Occipital lobe (tissue), 2 donors: ENCODE results near the gene CLSTN2. TPM values are rescaled to one million over a fixed set of nuclear protein-coding genes. Genes with fewer than 3 reads are reported as not detected.

ENCODE experiments used
- DNase-seq: peaks from one replicate; lab custom pipeline; 2025; lab: John Stamatoyannopoulos, UW
- total RNA-seq: library from RNA; depleted of rRNA; stranded (reverse); fragments of >200 nt; gene quantifications from one replicate; pipeline ENCODE4 v1.2.3, GENCODE V29; 2014

Gene CLSTN2
- total RNA-seq, 1 donor from 2014 or later = 10.3 TPM

DNA sequence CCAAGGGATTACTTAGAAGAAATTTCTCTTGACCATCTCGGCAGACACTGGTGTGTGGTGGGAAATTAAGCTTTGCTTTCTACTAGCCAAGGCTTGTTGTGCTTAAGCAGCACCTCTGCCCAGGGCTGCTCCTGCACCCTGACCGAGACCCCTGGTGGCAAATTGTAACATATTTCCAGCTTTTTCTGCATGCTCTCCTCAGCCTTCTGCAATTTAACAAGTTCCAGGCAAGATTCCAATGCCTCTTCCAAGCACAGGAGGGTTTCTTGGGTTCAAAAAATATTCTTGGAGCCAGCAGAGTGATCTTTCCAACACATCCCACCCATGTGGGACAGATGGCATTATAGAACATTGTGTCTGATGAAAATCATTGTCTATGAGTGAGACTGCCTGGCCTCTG is 210.5 kb downstream of the CLSTN2 start:
- no peak for DNase-seq

DNA sequence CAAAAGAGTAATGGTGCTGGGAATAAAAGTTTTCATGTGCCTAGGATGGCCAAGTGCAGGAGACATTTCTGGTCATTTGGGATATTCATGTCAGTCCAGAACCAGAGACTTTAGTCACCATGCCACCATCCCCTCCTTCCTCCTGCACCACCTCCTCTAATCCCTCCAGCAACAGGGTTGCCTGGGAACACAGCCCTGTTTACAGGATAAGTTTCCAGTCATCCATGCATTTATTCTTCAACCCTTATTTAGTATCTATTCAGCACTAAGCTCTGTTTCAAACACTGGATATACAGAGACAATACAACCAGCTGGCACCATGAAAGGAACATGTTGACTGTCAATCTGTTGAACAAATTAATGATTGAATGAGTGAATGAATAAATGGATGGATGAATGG is 211.7 kb downstream of the CLSTN2 start:
- no peak for DNase-seq

DNA sequence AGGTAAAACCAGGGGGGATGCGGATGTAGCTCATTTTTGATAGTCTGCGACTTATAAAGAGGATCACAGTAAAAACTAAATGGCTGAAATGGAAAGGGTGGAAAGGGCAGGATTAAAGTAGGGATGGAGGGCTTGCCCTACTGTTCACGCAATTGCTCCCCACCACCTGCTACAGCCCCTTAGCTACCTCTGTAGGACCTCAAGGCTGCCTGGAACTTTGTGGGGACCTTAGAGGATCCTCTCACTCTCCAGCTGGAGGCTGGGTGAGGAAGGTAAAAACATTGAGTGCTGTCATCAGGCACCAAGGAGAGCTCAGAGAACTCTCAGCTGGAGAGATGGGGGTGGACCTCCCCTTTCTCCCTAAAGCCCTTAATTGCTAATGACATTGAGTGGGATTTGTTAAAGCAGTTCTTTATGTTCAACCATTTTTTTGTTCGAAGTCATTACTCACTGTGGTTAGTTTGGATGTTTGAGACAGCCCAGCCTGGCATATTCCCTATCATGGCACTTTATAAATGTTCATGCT is 213.0 kb downstream of the CLSTN2 start:
- no peak for DNase-seq

DNA sequence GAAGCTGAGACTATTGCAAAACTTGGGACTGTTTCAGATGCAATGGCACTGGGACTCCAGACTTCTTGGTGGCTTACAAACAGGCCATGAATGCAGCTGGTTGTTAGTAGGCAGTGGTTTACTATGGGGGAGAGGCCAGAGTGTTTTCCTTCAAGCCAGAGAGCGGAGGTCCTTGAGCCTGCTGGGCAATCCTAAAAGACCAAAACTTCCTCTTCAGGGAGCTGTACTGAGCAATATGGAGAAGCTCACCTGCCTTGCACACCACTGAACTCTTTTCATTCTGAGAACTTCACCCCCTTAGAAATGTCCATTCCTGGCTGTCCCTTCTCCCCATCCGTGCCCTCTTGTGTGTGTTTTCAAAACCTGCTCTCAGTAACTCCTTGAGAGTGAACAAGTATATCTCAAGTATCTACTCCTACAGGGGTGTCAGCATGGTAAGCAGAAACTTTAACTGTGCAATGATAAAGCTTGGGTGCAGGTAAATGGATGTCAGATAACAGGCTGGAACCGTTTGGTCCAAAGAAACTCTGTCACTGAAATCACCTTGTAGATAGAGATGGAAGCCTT is 213.9 kb downstream of the CLSTN2 start:
- DNase-seq = no peak

DNA sequence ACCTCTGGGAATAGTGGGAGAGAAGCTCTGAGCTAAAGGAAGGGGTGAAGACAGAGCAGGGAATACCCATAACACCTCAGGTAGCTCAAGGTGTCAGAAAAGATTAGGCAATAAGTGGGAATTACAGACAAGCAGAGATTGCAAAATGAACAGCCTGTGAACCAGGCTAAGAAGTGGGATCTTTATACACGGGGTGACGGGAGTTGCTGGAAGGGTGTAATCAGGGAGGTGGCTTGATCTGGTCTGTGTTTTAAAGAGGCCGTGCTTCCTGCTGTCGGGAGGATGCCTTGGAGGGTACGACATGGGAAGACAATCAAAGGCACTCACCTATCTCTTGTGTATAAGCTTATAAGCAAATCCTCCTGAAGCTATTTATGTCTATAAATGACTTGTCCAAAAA is 216.3 kb downstream of the CLSTN2 start:
- DNase-seq = no peak

DNA sequence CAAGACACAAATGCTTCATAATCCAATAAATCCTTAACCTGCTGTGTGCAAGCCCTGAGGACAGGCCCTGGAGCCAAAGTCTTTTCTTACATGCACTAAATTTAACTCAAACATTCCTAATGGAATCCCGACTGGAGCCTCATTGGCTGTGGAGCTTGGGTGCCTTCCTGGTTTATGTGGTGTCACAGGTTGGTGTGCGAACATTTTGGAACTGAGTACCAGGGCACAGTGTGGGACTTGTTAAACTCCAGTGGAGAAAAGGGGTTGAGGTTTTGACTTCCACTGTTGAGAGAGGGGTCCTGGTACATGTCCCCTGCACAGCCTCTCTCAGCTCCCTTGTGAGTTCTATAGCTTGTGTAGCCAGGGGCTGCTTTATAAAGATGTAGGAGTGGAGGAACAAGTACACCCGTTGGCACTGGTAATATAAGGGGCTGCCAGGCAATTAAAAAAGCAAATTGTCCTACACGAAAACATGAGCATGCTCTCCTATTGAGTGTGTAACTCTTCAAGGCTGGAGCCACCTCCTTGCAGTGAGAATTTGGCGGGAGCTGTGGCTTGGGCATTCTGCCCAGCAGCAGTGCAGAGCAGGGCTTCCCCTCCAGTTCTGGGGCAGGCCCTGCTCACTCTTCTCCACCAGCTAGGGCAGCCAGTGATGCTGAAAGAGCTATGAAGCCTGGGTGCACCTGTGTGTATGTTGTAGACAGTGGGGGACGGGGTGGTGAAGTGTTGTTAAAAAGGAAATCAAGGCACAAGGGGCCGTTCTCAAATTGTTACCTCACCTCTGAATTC is 218.1 kb downstream of the CLSTN2 start:
- no peak for DNase-seq

DNA sequence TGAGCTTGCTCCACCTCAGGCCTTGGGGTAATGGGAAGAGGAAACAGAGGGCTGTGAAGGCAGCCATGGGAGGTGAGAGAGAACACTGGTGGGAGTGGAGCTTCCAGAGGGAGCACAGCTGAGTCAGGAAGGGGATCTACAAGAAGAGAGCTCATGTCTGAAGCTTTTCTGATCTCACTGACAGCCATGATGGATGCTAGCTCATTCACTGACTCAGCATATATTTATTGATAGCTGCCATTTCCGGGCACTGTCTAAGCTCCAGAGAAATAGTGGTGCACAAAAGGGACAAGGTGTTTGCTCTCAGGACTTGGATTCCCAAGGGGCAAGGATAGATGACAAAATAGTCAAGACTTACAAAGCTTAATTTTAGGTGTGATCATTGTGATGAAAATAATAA is 218.8 kb downstream of the CLSTN2 start:
- DNase-seq = no peak

DNA sequence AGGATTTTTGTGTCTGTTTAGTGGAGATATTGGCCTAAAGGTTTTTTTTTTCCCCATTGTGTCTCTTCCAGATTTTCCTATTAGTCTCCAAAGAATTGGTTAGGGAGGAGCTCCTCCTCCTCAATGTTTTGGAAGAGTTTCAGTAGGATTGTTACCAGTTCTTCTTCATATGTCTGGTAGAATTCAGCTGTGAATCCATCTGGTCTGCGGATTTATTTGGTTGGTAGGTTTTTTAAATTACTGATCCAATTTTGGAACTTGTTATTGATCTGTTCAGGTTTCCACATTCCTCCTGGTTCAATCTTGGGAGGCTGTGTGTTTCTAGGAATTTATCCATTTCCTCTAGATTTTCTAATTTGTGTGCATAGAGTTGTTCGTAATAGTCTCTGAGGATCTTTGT is 222.2 kb downstream of the CLSTN2 start:
- DNase-seq = no peak

DNA sequence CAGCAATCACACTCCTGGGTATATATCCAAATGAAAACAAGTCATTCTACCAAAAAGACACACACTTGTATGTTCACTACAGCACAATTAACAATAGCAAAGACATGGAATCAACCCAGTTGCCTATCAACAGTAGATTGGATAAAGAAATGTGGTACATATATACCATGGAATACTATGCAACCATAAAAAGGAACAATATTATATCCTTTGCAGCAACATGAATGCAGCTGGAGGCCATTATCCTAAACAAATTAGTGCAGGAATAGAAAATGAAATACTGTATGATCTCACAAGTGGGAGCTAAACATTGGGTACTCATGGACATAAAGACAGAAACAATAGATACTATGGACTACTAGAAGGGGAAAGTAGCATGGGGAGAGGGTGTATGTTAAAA is 224.7 kb downstream of the CLSTN2 start:
- DNase-seq = no peak

DNA sequence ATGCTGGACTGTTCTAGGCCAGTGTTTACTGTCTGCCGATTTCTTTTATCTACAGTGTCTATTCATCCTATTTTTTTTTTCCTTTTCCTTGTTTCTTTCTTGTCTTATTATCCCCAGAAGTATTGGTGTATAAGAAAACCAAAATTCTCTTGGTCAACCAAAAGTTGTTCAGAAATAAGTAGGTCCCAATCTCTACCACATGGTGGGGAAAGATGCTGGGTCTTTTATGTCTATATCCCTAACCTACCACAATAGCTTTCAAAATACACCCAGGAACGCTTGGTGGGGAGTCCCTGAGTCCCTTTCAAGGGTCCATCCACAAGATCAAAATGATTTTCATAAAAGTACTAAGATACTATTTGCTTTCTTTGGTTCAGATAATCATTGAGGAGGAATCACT is 225.6 kb downstream of the CLSTN2 start:
- DNase-seq = no peak

DNA sequence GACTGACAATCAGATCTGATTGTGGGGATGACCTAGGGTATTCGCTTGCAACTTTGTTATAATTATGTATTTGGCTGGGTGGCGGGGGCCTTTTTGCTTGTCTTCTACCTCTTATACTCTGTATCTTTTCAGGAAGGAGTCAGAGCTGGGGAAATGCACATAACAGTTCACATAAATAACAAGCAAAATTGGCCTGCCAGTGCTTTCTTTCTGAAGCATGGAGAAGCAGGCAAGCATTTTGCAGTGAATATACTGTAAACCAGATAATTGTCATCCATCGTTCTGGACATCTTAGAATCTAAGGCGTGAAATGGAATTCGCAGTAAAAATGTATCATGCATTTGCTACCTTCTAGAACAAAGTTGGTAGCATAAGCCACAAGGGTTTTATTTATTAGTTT is 227.6 kb downstream of the CLSTN2 start:
- DNase-seq = no peak

DNA sequence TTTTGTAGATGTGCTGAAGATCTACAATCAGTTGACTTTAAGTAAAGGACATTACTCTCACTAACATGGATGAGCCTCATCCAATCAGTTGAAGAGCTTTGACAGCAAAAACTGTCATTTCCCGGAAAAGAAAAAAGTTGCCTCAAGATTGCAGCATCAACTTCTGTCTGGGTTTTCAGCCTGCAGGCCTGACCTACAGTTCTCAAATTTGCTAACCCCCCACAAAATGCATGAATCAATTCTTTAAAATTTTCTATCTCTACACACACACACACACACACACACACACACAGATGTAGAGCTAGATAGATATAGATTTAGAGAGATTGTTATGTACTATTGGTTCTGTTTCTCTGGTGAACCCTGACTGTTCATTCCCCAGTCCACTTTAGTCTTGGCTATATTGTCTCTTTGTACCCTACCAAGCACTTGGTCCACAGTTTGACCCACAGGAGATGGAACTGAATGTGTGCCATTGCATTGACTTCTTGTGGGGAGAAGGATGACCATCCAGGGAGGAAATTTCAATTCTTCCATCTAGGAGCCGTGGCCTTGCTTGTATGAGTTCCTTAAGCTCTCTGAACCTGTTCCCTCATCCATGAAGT is 228.3 kb downstream of the CLSTN2 start:
- no peak for DNase-seq

DNA sequence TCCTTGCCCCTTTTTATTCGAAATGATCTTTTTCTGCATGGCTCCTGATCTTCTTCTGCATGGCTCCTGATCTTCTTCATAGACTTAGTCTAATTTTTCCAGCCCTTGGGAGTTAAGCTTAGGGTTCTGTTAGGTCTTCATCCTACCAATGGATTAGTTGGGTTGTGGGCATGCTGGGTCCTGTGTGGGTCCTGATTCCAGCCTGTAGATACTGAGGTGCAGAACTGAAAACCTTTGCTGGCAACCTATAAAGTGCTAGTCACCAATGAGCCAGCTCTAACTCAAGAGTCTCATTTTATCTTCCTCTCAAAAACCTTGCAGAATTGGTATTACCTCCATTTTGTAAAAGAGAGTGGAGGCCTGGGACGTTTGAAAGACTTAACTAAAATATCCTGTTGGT is 229.2 kb downstream of the CLSTN2 start:
- DNase-seq = no peak

DNA sequence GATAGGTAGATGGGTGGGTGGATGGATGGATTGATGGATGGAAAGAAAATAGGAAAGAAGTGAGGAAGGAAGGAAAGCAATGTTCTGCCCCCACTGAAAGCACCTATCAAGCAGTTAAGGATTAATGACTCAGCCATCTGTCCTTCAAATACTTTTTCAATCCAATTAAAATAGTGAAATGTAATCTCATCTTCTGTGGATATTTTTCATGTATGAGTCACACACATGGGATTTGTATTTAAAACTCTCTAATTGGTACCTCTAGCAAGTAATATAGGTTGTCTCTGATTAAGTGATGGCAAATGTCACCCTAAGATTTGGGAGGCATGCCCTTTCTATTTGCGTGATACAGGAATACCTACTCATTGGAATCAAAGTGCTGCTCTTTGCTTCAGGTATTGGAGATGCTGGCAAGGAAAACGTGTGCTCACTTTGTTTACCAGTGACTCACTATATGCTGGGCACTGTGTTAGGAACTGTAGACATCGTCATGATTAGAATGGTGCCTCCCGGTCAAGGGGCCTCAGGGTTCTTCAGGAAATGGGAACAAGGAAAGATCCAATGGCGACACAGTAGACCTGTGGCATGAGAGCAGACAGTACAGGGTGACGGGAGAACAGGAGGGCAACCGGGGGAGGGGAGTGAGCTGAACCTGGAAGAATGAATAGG is 230.1 kb downstream of the CLSTN2 start:
- DNase-seq = no peak

DNA sequence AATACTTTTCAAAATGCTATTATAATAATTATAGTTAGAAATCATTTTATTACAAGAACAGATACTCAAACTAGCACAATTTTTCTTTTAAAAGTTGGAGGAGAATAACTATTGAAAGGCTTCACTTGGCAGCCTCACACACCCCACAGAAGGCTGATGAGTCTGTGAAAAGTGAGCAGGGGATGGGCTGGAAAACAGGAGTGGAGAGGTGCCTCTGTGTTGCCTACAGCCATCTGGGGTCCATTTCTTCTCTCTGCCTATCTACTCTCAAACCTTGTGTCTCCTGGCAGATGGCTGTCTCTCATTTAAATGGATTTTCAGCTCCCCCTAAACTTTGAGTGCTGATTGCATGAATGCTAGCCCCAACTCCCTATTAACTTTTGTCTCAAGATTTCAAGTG is 230.8 kb downstream of the CLSTN2 start:
- DNase-seq = no peak

DNA sequence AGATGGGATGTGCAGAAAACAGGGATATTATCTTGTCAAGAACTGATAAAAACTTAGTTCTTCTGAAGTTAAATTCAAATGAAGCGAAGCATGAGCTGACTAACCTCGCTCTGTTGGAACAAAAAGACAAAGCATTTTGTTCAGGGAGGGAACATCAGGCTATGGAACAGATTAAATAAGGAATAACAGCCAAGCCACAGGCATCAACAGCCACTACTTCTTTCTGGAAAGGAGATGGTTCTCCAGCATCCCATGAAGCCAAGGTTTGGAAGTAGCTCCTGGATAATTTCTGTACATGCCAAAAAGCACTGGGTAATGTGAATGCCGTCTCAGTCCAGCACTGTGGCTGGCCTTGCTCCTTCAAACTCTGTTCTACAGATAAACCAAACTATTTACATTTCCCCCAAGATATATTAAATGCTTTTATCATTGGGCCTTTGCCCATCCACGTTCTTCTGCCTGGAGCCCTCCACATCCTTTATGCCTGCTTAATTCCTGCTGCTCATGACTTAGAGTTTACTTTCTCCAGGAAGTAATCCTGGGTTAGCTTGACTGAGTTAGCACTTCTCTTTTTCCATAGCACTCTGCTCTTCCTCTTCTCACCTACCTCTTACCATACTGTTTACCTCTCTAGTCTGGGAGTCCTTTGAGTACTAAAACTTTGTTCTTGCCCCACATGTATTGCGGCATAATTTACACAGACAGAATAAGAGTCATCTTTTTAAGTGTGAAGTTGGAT is 232.0 kb downstream of the CLSTN2 start:
- DNase-seq = no peak

DNA sequence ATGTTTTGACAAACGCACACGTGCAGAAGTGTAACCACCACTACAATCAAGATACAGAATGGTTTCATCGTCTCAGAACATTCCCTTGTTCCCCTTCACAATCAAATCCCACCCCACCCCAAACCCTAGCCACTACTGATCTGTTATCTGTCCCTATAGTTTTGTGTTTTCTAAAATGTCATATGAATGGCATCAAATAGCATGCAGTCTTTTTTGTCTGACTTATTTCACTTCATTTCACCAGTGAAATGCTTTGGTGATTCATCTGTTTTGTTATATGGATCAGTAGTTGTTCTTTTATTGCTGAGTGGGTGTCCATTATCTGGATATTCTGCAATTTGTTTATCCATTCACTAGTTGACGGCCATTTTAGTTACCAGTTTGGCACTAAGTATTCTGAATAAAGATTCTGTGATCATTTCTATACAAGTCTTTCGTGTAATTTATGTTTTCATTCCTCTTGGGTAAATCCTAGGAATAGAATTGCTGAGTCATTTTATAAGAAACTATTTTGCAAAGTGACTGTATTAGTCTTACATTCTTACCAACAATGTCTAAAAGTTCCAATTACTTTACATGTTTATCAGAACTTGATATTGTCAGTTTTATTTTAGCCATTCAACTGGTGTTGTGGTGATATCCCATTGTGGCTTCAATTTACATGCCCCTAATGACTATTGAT is 232.8 kb downstream of the CLSTN2 start:
- no peak for DNase-seq

DNA sequence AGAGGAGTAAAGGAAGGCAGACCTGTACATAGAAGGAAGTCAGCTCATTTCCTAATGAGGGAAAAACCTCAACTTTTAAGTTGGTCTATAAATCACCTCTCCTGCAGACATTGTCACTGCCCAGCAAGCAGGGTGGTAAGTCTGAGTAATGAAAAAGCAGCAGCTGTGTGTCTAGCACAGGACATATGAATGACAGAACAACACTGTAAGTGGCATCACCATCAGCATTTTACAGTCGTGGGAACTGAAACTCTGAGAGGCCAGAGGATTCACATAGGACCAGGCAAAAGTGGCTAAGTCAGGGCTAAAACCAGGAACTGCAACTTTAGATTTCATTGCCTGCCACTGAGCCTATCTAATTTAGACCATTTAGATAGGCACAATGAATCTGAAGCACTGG is 235.6 kb downstream of the CLSTN2 start:
- DNase-seq = no peak

DNA sequence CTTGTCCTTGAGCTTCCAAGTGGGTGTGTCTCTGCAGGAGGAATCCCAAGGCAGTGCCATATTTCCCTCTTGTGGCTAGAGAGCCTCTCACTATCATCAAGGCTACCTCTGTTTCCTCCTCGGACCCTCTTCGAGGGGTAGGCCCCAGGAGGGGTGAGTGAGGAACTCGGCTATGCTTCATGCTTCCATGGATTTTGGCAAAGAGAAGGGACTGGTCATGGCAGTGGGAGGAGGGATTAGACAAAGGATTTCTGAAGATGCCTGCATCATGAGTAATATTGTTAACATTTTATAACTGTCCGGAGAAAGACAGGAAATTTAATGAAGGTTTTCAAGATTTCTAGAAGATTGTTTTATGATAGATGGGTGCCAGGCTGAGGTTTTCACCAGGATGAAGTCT is 241.5 kb downstream of the CLSTN2 start:
- no peak for DNase-seq

DNA sequence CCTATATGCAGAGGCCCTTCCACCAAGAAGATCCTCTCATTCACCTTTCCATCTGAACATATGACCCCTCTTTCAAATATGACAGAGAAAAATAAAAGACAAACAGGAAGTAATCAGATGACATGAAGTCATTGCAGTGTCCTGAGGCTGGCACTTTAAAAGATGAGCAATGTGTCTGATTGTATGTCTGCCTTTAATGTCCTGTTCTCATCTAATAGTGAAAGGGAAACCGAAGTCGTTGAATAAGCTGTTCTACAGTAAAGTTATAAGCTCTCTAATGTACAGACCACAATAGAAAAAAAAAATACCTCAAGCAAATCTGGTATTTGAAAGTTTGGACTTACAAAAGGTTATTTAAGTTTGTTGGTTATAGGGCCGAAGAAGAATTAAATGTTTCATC is 243.0 kb downstream of the CLSTN2 start:
- no peak for DNase-seq

DNA sequence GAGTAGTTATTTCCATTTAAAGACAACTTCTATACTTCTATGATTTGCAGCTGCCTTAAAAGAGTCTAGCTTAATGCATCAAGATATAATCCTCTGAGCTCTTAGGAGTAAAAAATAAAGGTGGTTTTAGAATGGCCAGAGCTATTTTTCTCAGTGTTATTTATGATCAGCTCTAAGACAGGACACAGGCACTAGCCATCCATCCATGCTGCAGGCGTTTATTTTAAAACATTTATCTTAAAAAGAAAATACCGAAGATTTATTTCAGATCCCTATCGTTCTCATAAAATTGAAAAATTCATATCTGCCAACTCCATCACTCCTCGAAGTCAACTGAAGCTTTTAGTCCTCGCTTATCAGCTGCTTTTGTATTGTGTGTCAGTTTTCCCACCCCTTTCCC is 243.5 kb downstream of the CLSTN2 start:
- DNase-seq = no peak
